HG03460 (cell line): Measurements from ENCODE around the gene SEPTIN3.
"Not testable (repeated sequence)": the region's sequence is repeated elsewhere in the genome, so short reads cannot be mapped to it uniquely, and the experiment has no call there.

ENCODE experiments used
- ATAC-seq: cut with Tn5 transposase; IDR thresholded peaks from one replicate; pipeline ENCODE4 v1.9.1; 2021; ENCODE audit not compliant: unreplicated experiment

Gene SEPTIN3

DNA sequence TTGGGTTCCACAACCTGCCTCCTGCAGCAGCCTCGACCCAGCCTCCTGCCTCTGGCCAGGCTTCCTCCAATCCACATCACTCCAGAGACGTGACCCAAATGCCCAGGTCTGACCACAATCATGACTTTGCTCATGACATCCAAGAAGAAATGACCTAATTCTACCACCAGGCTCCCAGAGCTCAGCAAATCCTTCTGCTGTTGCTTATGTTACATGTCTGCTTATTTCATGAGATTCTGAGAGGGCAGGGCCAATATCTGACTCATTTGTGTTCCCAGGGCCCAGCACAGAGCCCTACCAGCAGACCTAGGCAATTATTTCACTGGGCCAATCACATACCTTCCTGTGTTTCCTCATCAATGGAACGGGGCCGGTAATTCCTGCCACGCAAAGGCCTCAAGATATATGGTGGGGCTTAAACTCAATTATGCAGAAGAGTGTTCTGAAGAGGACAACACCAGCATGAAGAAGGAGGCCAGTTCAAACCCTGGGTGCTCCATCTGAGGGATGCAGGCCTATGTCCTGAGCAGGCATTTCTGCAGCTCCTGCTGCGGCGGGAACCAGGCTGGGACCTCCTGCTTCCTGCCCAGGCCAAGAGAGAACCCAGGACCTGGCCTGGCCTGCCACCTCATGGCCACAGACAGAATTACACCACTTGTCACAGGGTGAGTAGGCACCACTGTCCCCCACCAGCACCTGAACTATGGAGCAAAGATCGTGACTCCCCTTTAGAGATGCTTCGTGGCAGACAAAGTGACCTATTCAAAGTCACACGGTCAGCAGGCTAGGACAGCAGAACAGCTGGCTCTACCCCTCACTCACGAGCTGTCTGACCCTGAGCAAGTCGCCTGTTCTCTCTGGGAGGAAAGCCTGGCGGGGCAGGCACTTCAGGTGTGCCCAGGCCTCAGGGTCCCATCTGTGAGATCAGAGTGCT lies 28.1 kb upstream of the SEPTIN3 start:
- peak; percentile 36 for ATAC-seq

GRCh38 chr22:41943661-41944209 lies 25.5 kb upstream of the SEPTIN3 start:
- ATAC-seq: no peak

GRCh38 chr22:41946629-41947423 lies 22.4 kb upstream of the SEPTIN3 start, which contains the start of gene CENPM:
TSS of gene CENPM (minus strand) at chr22:41947152. CDS start at chr22:41947076, 76 bp downstream.
- peak; percentile 71 for ATAC-seq

DNA sequence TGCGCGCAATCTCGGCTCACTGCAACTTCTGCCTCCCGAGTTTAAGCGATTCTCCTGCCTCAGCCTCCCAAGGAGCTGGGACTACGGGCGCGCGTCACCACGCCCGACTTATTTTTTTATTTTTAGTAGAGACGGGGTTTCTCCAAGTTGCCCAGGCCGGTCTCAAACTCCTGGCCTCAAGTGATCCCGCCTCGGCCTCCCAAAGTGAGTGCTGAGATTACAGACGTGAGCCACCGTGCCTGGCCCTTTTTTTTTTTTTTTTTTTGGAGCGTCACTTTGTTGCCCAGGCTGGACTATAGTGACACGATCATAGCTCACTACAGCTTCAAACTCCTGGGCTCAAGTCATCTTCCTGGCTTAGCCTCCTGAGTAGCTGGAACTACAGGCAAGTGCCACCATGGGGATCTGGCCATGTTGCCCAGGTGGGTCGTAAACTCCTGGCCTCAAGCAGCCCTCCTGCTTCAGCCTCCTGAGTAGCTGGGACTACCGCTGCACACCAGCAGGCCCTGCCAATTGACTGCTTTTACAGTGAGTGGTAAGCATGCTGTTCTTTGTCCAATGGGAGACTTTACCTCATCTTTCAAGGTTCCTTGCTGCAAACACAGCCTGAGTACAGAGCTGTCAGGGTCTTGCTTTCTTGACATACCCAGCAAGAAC lies 21.7 kb upstream of the SEPTIN3 start:
- ATAC-seq: no peak

- no peak for ATAC-seq
Observed at GRCh38 chr22:41948142-41948541, 21.1 kb upstream of the SEPTIN3 start.

GRCh38 chr22:41948928-41949296 lies 20.3 kb upstream of the SEPTIN3 start:
- ATAC-seq: not testable (repeated sequence)

DNA sequence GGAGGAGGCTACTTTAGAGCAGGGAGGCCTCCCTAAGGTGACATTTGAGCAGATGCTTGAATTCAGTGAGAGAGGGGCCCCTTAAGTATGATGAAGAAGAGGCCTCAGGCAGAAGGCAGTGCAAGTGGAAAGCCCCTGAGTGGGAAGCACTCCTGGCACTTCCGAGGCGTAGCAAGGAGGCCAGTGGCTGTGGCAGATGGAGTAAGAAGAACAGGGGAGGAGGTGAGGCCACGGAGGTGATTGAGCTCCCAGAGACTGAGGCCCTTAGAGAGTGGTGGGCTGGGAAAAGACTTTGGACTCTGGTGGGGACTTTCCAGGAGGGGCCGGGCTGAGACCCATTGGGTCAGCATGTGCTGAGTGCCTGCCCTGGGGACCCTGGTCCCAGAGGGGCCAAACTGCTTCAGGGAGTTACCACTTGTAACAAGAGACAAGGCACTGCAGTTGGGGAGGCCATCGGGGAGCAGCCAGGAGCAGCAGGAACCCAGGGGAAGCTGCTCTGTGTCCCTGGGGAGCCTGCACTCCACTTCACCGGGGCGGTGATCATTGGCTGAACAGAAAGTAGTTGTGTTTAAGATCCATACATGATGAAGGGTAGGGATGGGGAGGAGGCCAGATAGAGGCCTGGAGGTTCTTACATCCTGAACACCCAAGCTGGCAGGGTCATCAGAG lies 19.8 kb upstream of the SEPTIN3 start:
- no peak for ATAC-seq

- ATAC-seq: no peak
Observed at GRCh38 chr22:41951898-41952474, 17.3 kb upstream of the SEPTIN3 start, which contains the start of gene SMIM45. TSS of gene SMIM45 (plus strand) at chr22:41952150.

DNA sequence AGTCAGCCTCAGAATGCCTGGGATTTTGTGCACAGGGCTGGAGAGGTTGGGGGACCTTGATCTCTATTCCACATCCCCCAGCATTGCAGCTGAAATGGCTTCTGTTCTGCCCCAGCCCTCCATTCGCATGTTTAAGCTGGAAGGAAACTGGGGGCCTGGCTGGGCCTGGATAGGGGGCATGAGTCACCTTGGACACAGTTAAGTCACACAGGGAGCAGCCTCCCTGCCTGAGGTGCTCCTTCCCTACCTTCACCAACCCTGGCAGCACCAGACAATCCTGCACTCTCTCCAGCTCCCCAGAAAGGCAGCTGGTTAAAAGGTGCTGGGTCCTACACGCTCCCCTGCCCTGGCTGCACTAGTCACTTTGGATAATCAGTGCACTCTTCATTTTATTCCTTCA lies 16.5 kb upstream of the SEPTIN3 start:
- no peak for ATAC-seq

GRCh38 chr22:41957941-41958556 lies 11.2 kb upstream of the SEPTIN3 start:
- ATAC-seq: no peak

DNA sequence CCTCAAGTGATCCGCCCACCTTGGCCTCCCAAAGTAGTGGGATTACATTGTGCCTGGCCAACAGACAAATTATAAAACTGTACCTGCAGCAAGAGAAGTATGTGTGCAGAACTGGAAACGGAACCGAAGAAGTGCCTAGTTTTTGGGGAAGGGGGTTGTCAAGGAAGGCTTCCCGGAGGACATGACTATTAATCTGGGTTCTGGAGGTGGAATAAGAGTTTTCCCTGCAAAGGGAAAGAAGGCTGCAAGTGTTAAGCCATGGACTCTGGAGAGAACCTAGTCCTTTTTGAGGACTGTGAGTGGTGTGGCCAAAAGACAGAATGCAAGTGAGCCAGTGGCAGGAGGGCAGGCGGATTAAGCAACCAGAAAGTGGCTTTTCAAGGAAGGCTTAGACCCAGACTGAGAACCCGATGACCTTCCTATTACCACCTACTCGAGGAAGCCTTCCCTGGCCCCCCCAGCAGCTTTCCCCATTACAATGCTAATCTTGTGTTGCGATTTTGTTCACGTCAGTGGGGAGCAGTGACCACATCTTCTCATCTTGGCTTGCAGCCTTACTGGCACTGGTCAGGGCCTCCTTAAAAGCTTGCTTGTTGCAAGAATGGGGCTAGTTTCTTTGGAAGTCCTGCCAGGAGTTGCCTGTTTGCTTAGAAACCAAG lies 5.7 kb upstream of the SEPTIN3 start:
- no peak for ATAC-seq

DNA sequence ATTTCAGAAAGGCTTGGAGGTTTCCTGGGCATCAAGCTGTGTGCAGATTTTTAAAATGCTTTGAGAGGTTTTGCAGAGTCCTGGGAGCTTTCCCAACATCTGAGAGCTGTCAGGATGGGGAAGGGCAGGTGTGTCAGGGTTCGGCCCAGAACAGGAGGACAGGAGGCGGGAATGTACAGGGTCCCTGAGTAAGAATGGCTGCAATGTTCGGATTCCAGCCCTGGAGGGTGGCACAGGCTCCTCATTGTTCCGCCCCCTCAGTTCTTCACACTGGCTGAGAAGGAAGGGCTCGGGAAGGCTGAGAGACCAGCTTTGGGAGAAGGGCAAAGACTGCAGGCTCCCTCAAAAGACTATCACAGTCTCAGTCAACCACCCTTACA lies 5.1 kb upstream of the SEPTIN3 start:
- no peak for ATAC-seq

DNA sequence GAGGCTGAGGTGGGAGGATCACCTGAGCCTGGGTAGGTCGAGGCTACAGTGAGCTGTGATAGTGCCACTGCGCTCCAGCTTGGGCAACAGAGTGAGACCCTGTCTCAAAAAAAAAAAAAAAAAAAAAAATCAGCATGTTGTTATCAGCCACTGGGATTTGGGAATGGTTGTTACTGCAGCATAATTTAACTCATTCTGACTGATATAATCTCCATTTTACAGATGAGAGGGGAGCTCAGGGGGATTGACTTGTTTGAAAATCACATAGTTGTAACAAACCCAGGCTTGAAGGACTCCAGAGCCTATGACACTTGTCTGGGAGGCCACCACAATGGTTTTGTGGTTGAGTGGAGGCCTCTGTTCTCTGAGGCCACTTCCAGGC lies 3.0 kb upstream of the SEPTIN3 start:
- ATAC-seq: no peak

DNA sequence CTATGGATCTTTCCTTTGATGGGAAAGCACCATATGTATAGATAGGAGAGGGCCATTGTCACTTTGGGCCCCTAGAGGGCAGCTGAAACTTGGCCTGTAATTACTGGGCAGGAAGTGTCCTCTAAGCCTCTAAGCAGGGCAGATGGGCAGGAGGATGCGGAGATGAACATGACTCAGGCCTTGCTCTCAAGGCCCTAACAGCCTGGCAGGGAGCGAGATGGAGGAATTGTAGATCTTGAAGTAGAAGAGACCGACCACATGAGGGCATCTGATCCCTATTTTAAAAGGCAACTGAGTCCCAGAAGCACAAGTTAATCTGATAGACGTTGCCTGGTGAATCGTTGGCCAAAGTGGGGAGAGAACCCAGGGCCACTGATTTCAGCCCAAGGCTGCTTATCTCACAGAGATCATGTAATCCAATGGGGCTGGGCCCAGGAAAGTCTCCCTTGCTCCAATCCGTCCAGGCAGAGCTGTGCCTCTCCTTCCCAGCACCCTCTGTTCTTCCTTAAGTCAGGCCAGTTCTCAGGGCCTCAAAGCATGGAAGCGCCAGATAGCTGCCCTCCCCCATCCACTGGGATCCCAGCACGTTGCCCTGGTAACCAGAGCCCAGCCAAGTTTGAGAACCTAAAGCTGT lies 2.5 kb upstream of the SEPTIN3 start:
- no peak for ATAC-seq

DNA sequence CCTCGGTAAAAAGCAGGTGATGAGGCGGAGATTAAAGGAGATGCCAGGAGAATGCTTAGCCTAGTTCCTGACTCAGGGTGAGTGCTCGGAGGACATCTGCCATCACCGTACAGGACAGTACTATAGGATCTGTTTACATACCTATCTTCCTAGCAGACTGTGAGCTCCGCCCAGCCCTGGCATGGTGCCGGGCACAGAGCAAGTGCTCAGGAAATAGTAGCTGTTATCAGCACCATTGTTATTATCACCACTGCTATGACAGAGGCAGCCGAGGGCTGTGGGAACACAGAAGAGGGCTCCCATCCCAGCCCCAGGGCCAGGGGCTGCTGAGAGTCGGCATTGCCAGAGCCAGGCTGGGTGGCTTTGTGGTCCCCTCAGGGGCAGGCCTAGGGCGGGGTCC lies 642 bp upstream of the SEPTIN3 start:
- no peak for ATAC-seq

DNA sequence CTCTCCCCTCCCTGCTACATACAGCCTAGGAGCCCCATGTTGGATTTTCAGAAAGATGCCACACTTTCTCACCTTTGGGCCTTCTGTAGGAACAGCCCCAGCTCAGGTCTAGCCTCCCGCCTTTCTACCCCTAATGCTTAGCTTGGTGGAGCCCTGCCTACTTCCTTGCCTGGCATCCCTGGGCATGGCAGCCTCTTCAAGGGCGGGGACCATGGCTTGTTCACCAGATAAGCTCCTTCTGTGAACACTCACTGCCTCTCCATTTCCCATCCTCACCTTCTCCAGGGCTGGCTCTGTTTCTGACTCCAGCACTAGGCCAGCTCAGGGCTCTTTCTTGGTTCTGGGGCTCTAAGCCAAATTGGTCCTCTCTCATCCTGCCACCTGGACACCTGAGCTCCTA lies 1.4 kb downstream of the SEPTIN3 start:
- no peak for ATAC-seq

DNA sequence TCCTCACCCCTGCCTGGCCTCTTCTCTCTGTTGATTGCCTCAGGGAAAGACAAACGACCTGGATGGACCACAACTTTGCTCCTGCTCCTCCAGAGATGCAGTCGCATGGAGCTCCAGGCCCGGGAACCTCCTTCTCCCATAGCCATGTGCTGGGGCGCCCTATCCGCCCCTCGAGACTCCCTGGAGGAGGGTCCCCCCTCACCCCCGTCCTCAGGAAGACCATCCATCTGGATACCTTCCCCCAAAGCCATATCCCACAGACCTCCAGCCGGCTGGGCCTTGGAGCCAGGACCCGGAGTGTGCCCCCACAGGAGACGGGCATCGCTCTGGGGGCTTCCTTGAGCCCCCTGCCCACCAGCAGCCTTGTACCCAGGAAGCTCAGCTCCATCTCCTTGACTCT lies 2.2 kb downstream of the SEPTIN3 start:
- no peak for ATAC-seq

GRCh38 chr22:41974691-41975290 lies 5.5 kb downstream of the SEPTIN3 start:
- no peak for ATAC-seq
